SK-N-SH (cell line): ENCODE measurements around the gene SEC61B.

Experiments
- EP300 ChIP-seq, 2 experiments: IDR thresholded peaks; 2 replicates each; pipeline versions ENCODE4 v1.4.0 to v1.6.1; 2012; ENCODE audit warnings: borderline replicate concordance in 1 of 2, low read depth in 1 of 2, low read length in 1 of 2
- JUND ChIP-seq: IDR thresholded peaks from 2 replicates; pipeline ENCODE4 v1.4.0; 2012
- NFIC ChIP-seq: IDR thresholded peaks from 2 replicates; pipeline ENCODE4 v1.4.0; 2012; ENCODE audit warnings: borderline replicate concordance
- POLR2AphosphoS5 ChIP-seq: IDR thresholded peaks from 2 replicates; pipeline ENCODE4 v1.6.1; 2012; ENCODE audit warnings: low read depth, low read length
- RAD21 ChIP-seq: IDR thresholded peaks from 2 replicates; pipeline ENCODE4 v1.6.1; 2012; ENCODE audit warnings: mild to moderate bottlenecking, low read length
- SIN3A ChIP-seq: IDR thresholded peaks from 2 replicates; pipeline ENCODE4 v1.6.1; 2012; ENCODE audit warnings: low read depth, mild to moderate bottlenecking, low read length, moderate library complexity, borderline replicate concordance
- TEAD4 ChIP-seq: IDR thresholded peaks from 2 replicates; pipeline ENCODE4 v1.4.0; 2012; ENCODE audit warnings: mild to moderate bottlenecking, borderline replicate concordance; ENCODE audit not compliant: insufficient read depth
- TF ChIP-seq, protein P1 (sequence below): fragments of 150-350 bp; IDR thresholded peaks from 2 replicates; pipeline ENCODE4 v1.6.1; 2017; ENCODE audit warnings: antibody characterized with exemption, low read length, low read depth, borderline replicate concordance
- TF ChIP-seq, protein P2 (sequence below): fragments of 200-600 bp; sonication (generic); IDR thresholded peaks from 2 replicates; pipeline ENCODE4 v1.6.1; 2017; ENCODE audit warnings: antibody characterized with exemption, mild to moderate bottlenecking, moderate library complexity

GRCh38 chr9:99235926-99236634 is 14.0 kb downstream of the SEC61B start:
- TF ChIP-seq, protein P1, sequence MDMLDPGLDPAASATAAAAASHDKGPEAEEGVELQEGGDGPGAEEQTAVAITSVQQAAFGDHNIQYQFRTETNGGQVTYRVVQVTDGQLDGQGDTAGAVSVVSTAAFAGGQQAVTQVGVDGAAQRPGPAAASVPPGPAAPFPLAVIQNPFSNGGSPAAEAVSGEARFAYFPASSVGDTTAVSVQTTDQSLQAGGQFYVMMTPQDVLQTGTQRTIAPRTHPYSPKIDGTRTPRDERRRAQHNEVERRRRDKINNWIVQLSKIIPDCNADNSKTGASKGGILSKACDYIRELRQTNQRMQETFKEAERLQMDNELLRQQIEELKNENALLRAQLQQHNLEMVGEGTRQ = no peak
- no peak for TF ChIP-seq RAD21
- no peak for TF ChIP-seq SIN3A
- TF ChIP-seq, protein P2, sequence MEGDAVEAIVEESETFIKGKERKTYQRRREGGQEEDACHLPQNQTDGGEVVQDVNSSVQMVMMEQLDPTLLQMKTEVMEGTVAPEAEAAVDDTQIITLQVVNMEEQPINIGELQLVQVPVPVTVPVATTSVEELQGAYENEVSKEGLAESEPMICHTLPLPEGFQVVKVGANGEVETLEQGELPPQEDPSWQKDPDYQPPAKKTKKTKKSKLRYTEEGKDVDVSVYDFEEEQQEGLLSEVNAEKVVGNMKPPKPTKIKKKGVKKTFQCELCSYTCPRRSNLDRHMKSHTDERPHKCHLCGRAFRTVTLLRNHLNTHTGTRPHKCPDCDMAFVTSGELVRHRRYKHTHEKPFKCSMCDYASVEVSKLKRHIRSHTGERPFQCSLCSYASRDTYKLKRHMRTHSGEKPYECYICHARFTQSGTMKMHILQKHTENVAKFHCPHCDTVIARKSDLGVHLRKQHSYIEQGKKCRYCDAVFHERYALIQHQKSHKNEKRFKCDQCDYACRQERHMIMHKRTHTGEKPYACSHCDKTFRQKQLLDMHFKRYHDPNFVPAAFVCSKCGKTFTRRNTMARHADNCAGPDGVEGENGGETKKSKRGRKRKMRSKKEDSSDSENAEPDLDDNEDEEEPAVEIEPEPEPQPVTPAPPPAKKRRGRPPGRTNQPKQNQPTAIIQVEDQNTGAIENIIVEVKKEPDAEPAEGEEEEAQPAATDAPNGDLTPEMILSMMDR = no peak
- no peak for TF ChIP-seq EP300 (IDR thresholded peaks at IDR 0.05; ENCODE audit: borderline replicate concordance in 1 of 2, low read depth in 1 of 2, low read length in 1 of 2)
- TF ChIP-seq TEAD4 = no peak
- TF ChIP-seq NFIC = no peak
- no peak for TF ChIP-seq POLR2AphosphoS5
- no peak for TF ChIP-seq JUND
